ENCODE measurements around the gene SLC25A23.

GRCh38 chr19:6503407-6504201 lies 44.0 kb upstream of the SLC25A23 start:
- no peak for TF ChIP-seq SP1 (IDR thresholded peaks at IDR 0.05)
- no peak for TF ChIP-seq ZBTB33 (IDR thresholded peaks at IDR 0.05)
- no peak for TF ChIP-seq CTCF (IDR thresholded peaks at IDR 0.05; ENCODE audit: low read depth, low read length, missing input control)
- no peak for TF ChIP-seq TAF1 (conservative IDR thresholded peaks at IDR 0.05)
- no peak for TF ChIP-seq REST (IDR thresholded peaks at IDR 0.05)
- no peak for TF ChIP-seq RXRA (IDR thresholded peaks at IDR 0.05)
- TF ChIP-seq HNF4A (conservative IDR thresholded peaks at IDR 0.05) = no peak
- no peak for TF ChIP-seq HNF4G (IDR thresholded peaks at IDR 0.05)
